GM21381 (cell line): ENCODE data around the gene VWA3B.
"Not testable (repeated sequence)": the region's sequence is repeated elsewhere in the genome, so short reads cannot be mapped to it uniquely, and the experiment has no call there.

Experiments used
- ATAC-seq: cut with Tn5 transposase; IDR thresholded peaks from one replicate; pipeline ENCODE4 v1.9.1; 2021; ENCODE audit warnings: mild to moderate bottlenecking, moderate library complexity; ENCODE audit not compliant: unreplicated experiment

VWA3B gene

DNA sequence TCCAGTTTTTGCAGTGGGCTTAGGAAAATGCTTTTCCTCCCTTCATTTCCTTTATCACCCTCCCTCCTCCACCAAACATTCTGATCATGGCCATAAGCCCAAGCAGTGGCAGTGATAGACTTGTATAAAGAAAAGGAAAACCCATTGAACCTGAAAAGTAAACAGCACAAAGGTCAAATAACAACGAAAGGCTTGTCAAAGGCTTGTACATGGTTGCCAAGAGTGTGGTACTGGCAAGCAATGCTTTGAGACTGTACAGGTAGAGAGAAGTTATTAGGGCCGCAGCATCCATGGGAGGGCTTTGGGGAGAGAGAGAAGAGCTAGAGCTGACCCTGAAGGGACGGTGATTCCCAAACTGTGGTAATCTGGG, 2.1 kb upstream of the VWA3B start:
- ATAC-seq, result no peak

- no peak for ATAC-seq
Observed at GRCh38 chr2:98085649-98086048, 1.3 kb upstream of the VWA3B start.

GRCh38 chr2:98087447-98088020, 567 bp downstream of the VWA3B start:
- no peak for ATAC-seq

GRCh38 chr2:98088261-98088660, 1.3 kb downstream of the VWA3B start:
- ATAC-seq, result no peak

DNA sequence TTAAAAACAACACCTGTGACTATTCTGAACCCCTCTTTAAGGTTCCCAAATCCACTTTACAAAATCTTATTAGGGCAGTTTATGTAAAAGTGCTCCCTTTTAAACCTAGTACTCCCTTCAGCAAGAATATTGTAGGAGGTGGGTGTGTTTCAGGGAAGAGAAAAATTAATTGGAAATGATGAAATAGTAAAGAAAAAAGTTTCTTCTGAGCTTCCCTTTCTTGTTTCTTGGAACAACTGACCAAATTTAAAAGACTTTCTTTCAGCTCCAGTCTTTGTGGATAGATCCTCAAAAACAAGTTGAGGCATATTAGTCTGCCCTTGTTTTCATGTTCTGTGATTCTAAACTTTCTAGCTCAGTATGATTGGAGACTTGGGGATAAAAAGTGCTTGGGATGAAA, 3.0 kb downstream of the VWA3B start:
- no peak for ATAC-seq

GRCh38 chr2:98090951-98091350, 4.0 kb downstream of the VWA3B start:
- no peak for ATAC-seq

GRCh38 chr2:98091738-98092137, 4.8 kb downstream of the VWA3B start:
- no peak for ATAC-seq

DNA sequence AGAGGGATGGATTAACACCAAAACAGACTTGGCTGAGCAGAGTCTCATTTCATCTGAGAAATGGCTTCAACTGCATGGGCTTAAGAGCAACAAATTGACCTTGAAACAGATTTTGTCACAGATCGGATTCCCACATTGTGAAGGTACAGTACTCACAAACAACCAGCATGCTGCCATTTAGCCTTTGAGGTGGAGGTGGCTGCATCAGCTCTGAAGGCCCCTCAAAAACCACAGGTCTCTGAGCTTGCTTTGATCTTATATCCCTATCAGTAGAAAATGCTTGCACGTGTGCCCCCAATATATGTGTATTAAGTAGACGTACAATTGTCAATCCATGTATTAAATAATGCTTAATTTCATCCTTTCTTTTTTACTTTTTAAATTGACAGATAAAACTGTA, 6.2 kb downstream of the VWA3B start:
- ATAC-seq, result no peak

DNA sequence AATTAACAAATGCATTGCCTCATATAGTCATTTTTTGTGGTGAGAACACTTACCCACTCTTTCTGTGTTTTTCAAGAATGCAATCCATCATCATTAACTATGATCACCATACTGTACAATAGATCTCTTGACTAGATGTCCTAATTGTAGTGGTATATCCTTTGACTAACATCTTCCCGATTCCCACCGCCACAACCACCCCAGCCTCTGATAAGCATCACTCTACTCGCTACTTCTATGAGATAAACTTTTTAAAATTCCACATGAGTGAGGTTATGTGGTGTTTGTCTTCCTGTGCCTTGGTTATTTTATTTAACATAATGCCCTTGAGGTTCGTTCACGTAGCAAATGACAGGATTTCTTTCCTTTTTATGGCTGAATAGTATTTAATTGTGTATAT, 6.6 kb downstream of the VWA3B start:
- ATAC-seq, result no peak

DNA sequence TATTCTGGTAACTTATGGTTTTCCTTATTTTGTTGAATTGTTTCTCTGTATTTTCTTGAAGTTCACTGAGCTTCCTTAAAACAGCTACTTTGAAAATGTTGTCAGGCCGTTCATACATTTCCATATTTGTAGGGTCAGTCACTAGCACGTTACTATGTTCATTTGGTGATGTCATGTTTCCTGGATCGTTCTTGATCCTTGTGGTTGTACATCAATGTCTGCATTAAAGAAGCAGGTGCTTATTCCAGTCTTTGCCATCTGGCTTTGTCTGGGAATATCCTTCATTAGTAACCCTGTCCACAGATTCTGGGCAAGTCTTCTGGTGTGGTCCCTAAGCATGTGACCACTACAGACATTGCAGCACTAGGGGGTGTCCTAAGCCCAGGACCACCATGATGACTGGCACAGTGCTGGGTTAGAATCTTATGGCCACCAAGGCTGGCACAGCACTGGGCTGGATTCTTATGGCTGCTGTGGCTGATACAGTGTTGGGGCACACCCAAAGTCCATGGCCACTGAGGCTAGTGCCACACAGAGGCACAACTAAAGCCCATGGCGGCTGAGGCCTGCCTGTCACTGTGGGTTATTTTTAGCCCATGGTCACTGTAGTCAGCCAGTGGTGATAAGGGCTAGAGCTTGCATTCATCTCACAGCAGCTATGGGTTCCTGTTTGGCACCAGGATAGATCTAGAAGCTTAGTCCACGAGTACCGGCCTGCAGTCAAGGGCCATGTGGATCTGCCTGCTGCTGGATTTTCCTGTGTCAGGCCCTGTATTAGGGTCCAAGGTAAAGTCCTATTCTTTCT, 13.2 kb downstream of the VWA3B start:
- no peak for ATAC-seq

DNA sequence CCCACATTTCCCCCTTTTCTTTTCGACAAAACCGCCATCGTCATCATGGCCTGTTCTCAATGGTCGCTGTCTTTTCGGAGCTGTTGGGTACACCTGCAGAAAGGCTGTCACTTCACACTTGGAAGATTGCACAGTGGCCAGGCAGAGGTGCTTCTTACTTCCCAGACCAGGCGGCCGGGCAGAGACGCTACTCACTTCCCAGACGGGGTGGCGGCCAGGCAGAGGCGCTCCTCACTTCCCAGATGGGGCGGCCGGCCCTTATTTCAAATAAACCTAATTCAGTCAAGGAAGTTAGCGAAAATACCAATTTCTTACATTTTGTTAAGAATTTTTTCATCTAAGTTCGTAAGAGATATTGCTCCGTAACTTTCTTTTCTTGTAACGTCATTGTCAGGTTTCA, 15.3 kb downstream of the VWA3B start:
- not testable (repeated sequence) for ATAC-seq

- no peak for ATAC-seq
Observed at GRCh38 chr2:98102878-98103277, 15.9 kb downstream of the VWA3B start.

- ATAC-seq, result no peak
Observed at GRCh38 chr2:98108110-98108509, 21.1 kb downstream of the VWA3B start.

GRCh38 chr2:98110741-98111140, 23.8 kb downstream of the VWA3B start:
- ATAC-seq, result no peak

- ATAC-seq, result no peak
Observed at GRCh38 chr2:98114643-98115330, 27.8 kb downstream of the VWA3B start.

DNA sequence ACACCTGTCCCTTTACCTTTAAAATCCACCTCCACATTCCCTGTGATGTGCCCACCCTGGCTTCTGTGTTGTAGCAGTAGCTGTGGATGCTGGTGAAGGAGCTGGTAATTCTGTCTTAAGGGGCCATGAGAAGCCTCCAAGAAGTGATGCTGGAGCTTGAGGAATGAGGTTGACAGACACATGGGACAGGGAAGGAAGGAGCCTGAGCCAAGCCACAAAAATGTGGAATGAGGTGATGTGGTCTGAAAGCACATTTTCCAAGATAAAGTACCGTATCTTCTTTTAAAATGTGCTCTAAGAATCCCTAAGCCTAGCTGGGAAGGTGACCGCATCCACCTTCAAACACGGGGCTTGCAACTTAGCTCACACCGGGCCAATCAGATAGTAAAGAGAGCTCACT, 31.2 kb downstream of the VWA3B start:
- ATAC-seq, result no peak

GRCh38 chr2:98118852-98119251, 31.9 kb downstream of the VWA3B start:
- no peak for ATAC-seq

- no peak for ATAC-seq
Observed at GRCh38 chr2:98121149-98121548, 34.2 kb downstream of the VWA3B start.

GRCh38 chr2:98122524-98122923, 35.6 kb downstream of the VWA3B start:
- ATAC-seq, result no peak

DNA sequence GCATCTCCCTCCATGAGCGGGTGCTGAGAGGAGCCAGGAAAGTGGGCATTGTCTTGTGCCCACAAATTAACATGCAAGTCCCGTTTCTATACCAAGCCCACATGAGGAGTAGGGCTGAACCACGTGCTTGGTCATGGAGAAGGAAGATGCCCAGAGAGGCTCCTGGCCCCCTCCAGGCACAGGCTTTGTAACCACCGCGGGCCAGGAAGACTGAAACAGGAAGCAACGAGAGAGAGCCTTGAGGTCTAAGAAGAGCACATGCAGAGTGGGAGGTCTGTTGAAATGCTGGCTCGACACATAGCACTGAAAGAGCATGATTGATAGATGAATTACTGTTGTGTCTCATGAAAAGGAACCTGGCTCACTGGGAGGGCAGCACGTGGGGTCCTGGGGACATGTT, 36.3 kb downstream of the VWA3B start:
- ATAC-seq, result no peak

DNA sequence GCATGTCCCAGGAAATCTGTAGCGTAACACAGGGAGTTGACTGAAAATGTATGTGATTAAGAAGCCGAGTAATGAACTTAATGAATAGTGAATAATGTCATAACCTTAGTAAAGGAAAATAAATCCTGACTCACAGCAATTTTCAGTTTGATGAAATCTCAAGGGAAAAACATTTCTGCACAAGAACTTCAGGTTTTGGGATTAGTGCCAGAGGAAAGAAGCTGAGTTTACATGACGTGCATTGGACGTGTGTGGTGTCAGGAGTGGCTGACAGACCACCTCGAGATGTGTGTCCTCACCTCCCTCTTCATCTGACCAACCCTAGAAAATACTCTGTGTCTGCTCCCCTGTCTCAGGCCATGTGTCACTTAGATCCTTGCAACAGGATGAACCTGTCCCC, 39.1 kb downstream of the VWA3B start:
- ATAC-seq, result no peak
